Stimulated activated CD8-positive, alpha-beta memory T cell treated with anti-CD3 and anti-CD28 coated beads, Interleukin-15, amount 100 ng/mL, for 24 hours (primary cell): ENCODE results near the gene HMGCR.

Source experiments
- DNase-seq: peaks from one replicate; pipeline ENCODE4 v3.0.0-alpha.2; 2020; ENCODE audit warnings: low read depth

The HMGCR gene

DNA sequence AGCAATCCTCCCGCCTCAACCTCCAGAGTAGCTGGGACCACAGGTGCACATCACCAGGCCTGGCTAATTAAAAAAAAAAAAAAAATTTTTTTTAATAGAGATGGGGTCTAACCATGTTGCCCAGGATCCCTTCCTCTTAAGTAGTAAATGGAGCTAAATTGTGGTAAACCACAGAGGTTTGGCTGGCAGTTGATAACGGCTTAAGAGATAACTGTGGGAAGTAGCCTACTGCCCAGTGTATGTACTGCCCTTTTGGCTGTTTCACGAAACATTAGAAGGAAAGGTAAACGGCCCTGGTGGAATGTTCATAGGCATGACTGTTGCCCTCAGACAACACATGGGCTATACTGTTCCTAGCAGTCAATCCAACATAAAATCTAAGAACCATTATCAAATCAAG, 44.4 kb downstream of the HMGCR start:
- no peak for DNase-seq

DNA sequence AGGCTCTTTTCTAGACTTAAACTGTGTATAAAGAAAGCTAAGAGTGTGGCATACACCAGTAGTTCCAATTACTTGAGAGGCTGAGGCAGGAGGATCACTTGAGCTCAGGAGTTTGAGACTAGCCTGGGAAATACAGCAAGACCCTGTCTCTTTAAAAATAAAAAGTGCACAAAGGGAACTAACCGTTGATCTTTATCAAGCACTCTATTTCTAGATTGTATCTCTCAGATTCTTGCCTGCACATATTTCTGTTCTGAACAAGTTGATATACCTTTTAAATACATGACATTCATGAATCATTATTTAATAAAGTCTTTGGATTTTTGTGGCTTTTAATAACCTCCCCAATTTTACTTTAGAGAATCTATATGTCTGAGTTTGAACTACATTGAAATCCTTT, 47.2 kb downstream of the HMGCR start:
- no peak for DNase-seq

DNA sequence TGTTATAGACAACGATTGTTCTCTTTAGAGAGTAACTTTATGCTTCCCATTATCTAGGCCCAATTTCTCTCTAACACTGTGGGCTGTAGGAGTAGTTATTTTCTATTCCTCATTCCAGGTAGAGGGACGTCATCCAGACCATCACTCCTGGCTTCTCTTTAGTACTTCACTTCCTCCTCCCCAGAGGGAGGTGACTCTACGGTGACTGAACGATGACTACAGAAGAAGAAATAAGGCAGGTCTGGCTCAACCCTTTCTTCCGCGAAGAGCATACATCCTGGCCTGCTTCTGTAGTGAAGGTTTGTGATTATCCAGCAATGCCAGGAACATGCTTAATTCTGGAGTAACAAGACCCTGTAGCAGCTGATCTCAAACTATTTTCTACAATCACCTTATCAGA, 50.8 kb downstream of the HMGCR start:
- no peak for DNase-seq

DNA sequence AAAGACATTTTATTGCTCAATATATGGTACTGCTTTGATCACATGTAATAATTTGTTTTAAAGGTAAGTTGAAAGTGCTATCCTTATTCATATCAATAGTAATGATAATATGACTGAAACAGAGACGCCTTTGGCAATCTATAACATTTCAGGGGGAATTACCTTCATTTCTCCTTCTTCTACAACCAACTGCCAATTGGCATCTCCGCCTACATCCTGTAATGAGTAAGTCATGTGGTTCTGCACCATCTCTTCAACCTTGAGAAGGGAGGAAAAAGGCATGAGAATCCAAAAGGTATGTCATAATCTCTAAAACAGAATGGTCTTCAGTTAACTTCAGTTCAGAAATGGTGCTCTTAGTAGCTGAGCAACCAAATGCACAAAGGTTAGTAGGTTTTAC, 52.4 kb downstream of the HMGCR start:
- DNase-seq, result no peak

DNA sequence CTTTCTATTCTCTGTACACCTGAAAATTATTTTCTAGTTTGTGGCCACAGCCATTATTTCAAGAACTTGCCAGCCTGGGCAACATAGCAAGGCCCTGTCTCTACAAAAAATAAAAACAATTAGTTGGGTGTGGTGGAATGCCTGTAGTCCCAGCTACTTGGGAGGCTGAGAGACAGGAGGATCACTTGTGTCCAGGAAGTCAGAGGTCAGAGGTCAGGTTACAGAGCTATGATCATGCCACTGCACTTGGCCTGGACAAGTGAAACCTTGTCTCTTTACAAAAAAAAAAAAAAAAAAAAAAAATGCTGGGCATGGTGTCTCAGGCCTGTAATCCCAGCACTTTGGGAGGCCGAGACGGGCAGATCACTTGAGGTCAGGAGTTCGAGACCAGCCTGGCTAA, 58.3 kb downstream of the HMGCR start:
- no peak for DNase-seq

DNA sequence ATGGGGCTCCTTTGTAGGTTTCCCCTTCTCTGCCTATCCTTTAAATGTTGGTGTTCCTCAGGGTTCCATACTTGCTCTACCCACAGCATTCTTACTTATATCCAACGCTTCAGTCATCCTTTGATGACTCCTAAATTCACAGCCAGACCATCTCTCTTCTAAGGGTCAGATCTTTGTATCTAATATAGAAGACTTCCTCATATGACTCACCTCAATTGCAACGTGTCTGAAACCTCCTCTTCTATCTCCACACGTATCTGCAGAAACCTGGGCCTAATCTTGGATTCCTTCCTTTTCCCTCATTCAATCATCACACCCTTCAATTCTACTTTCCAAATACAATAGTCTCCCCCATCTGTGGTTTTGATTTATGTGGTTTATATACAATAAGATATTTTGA, 68.3 kb downstream of the HMGCR start:
- no peak for DNase-seq
